NOMO-1 treated with DMSO at 0.1 percent for 48 hours (cell line): ENCODE measurements around the gene TM9SF4.

Experiments
- DNase-seq: peaks from one replicate; lab custom pipeline; 2025; ENCODE audit not compliant: unreplicated experiment; lab: John Stamatoyannopoulos, UW

Gene TM9SF4

GRCh38 chr20:32109392-32110172 is at the start of gene TM9SF4:
TM9SF4 (plus strand) TSS chr20:32109714; CDS start chr20:32109741, 27 bp downstream.
- DNase-seq = peak; percentile 85

- DNase-seq = peak; percentile 93
Observed at GRCh38 chr20:32062776-32063170, 46.7 kb upstream of the TM9SF4 start.

DNA sequence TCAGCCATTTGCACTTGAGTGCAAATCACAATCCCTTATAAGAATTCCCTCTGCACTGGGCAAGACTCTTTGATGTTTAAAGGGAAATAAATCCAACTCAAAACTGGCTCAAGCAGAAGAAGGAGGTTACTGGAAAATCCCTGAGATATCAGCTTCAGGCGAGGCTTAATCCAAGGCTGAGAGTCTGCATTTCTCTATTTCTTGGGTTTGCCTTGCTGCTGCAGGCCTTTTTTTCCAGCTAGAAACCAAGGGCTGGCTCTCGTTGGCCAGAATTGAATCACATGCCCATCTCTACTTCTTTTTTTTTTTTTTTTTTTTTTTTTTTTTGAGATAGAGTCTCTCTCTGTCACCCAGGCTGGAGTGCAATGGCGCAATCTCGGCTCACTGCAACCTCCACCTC is 45.8 kb upstream of the TM9SF4 start:
- DNase-seq = peak; percentile 65

GRCh38 chr20:32064667-32065066 is 44.8 kb upstream of the TM9SF4 start:
- DNase-seq = no peak

GRCh38 chr20:32067234-32067821 is 42.2 kb upstream of the TM9SF4 start:
- peak; percentile 73 for DNase-seq

DNA sequence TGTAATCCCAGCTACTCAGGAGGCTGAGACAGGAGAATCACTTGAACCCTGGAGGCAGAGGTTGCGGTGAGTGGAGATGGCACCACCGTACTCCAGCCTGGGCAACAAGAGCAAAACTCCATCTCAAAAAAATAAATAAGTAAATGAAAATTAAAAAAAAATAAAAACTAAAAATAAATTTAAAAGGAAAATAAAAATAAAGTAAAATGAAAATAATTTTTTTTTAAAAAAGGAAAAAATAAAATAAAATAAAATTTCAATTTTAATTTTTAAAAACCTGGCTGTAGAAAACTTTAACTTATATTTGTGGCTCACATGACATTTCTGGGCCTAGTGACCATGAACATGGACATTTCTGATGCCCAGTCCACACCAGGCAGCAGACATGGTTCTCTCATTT is 41.3 kb upstream of the TM9SF4 start:
- DNase-seq = no peak

- DNase-seq = no peak
Observed at GRCh38 chr20:32069711-32070110, 39.8 kb upstream of the TM9SF4 start.

GRCh38 chr20:32070282-32070681 is 39.2 kb upstream of the TM9SF4 start:
- DNase-seq = no peak

DNA sequence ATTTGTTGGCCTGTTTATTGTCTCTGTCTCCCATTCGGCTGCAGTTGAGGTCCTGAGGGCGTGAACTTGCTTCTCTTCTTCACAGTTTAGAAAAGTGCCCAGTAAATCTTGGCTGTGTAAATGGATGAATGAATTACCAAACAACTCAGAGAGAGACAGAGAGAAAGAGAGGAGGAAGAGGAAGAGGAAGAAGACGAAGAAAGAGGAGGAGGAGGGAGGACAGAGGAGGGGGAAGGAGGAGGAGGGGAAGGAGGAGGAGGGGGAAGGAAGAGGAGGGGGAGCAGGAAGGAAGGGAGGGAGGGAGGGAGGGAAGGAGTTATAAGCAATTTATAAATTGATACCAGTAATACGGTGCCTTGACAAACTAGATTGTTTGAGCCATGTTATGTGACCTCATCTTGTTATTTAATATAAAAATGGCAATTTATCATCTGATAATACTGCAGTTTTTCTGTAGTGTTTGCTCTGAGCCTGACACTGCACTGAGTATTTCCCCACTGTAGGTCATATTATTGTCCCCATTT is 38.8 kb upstream of the TM9SF4 start:
- no peak for DNase-seq

- DNase-seq = no peak
Observed at GRCh38 chr20:32071395-32072167, 37.9 kb upstream of the TM9SF4 start.

- DNase-seq = no peak
Observed at GRCh38 chr20:32072168-32072750, 37.3 kb upstream of the TM9SF4 start.

DNA sequence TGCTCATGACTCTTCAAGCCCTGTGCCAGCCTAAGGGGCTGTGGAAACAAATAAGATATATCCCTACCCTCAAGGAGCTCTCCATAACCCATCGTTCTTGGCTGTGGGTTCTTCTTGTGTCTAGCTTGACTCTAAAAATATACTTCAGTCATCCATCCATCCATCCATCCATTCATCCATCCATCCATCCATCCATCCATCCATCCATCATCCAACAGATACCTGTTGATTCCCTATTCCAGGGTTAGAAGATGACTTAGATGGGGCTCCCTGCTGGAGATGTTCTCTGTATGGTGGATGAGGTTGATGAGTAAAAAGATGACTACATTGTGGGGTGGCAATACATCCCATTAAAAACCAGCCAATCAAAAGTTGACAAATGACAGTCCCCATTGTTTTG is 34.0 kb upstream of the TM9SF4 start:
- DNase-seq = no peak

DNA sequence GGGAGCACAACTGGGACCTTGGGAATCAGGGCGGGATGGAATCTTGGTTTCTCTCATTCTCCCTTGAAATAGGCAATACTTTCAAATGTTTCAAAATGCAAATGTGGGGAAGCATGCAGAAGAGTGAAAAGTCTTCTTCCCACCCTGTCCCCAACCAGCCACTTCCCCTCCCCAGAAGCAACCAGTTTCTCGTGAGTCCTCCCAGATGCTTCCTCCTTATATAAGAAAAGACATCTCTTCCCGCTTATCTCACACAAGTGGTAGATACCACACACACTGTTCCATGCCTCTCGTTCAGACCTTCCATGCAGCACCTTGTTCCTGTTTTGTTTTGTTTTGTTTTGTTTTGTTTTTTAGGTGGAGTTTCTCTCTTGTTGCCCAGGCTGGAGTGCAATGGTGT is 32.3 kb upstream of the TM9SF4 start:
- no peak for DNase-seq

DNA sequence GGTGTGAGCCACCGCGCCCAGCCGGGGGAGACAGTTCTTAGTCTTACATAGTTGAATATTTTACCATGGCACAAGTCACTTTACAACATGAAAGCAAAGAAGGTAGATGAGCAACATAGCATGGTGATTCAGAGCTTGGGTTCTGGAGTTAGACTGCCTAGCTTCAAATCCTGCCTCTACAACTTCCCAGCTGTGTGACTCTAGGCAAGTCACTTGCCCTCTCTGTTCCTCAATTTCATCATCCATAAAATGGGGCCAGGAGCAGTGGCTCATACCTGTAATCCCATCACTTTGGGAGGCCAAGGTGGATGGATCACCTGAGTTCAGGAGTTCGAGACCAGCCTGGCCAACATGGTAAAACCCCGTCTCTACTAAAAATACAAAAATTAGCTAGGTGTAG is 31.2 kb upstream of the TM9SF4 start:
- no peak for DNase-seq

DNA sequence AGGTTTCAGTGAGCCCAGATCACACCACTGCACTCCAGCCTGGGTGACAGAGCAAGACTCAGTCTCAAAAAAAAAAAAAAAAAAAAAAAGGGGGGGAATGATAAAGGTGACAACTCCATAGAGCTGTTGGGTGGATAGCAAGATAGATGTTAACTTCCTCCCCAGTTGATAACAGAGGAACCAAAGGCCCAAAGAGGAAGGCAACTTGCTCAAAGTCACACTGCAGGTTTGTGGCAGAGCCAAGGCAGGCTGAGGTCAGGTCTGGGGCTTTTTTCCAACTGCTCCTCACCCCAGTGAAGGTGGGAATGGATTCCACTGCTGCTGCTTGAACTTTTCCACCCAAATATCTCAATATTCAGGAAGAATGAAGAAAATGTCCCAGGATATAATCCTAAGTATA is 30.7 kb upstream of the TM9SF4 start:
- peak; percentile 26 for DNase-seq

GRCh38 chr20:32079655-32080109 is 29.8 kb upstream of the TM9SF4 start:
- DNase-seq = no peak

GRCh38 chr20:32080783-32081182 is 28.7 kb upstream of the TM9SF4 start:
- DNase-seq = no peak

- no peak for DNase-seq
Observed at GRCh38 chr20:32083469-32083868, 26.0 kb upstream of the TM9SF4 start.

- DNase-seq = no peak
Observed at GRCh38 chr20:32087070-32087469, 22.4 kb upstream of the TM9SF4 start.

- no peak for DNase-seq
Observed at GRCh38 chr20:32088759-32089158, 20.8 kb upstream of the TM9SF4 start.

DNA sequence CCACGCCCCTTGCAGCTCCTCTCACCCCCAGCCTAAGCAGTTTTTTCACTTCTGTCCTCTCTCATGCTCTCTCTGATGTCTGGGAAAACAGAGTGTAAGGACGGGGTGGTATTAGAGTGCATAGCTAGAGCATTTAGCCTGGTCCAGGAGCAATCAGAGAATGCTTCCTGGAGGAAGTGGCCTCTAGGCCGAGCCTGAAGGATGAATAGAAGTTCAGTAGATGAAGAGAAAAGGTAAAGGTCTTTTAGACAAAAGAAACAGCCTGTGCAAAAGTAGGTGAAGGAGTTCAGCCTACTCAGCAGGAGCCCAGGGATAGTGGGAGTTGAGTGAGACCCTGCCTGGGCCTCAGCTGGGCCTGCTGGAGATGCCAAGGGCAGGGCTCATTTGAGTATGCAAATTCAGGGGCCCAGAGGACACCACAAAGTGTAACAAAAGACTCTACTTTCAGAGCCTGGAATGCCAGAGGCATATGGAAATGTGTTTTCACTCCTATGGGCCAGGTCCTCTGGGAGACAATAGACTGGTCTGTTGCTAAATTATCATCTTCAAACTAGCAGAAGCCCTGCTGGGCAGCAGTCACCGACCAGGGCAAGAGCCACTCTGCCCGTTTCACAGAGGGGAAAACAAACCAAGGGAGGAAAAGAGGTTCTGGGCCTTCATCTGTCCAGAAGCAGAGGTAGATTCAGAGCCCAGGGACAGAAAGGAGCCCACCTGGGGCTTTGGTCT is 19.7 kb upstream of the TM9SF4 start:
- DNase-seq = no peak
